Measurements from ENCODE around the gene IPO4.

Gene IPO4

DNA sequence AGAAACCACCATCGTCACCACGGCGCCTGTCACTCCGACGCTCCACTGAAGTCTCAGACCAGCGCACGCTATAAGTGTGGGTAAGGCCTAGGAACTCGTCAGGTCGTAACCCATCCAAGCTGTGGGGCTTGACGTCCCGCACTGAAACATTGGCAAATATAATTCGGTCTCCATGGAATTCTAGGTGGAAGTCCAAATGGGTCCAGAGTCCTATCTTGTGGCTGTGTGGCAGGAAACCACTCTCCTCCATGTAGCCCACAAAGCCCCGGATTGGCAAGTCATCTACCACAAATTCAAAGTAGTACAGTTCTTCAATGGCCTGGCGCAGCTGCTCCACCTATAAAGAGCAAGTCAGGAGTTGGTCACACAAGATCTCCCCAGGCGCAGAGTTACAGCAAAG lies 4.3 kb upstream of the IPO4 start:
- no peak for DNase-seq (ENCODE audit: low spot score)

- no peak for DNase-seq (ENCODE audit: low spot score)
Measured at GRCh38 chr14:24190416-24190815, 1.8 kb upstream of the IPO4 start.

- no peak for DNase-seq (ENCODE audit: low spot score)
Measured at GRCh38 chr14:24189460-24189859, 844 bp upstream of the IPO4 start.

DNA sequence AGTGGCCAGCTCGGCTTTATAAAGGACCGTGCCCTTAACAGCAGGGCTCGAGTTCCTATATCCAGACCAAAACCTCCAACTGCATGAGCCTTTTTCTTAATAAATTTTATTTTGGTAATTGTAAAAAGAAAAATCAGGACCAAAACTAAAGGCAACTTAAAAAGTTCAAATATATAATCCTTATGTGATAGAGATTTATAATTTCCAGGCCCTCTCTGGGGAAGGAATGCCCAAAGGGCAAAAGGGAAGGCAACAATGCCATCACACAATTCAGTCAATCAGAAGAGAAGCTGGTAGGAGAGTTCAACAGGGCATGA lies 401 bp upstream of the IPO4 start:
- DNase-seq (ENCODE audit: low spot score): no peak

DNA sequence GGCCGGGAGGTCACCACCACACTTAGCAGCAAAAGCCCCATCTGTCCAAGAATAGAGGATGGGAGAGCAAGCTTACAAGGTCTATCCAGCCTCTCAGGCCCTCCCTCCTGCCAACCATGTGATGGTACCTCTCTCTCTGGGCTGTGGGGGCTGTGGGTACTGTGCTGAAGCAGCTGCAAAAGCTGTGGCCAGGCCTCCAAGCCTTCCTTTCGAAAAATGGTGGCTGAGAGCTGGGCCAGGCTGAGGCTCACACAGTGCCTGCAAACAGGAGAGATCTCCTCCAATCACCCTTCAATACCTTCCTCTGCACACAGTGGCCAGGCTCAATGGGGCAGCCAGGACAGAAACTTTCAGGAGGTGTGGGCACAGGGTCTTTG lies 1.1 kb downstream of the IPO4 start:
- DNase-seq (ENCODE audit: low spot score): no peak

DNA sequence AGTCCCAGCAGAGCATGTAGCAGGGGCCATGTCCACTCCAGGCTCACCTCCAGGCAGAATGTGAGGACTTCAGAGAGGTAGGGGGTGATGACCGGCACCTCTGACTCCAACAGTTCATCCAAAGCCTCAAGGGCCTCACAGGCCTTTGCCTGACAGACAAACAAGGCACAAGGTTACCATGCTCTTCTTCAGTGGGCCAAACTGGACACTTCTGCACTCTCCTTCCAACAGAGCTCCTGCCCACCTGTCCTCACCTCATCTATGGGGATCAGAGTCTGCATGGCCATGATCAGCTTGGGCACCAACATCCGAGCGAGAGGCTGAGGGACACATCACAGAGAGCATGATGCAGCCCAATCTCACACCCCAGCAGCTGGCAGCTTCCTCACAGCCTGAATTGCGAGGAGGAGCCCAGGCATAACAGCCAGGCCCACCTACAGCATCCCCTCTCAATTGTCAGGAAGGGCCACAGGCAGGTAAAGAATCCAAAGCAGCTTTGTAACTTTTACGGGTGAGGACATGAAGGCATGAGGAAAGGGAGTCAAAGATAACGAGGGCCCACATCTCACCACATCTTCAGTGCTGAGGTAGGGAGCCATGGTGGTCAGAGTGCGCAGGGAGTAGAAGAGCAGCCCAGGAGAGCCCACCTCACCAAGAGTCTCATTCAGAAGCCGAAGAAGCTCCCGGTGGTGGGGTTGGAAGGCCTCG lies 1.6 kb downstream of the IPO4 start:
- DNase-seq (ENCODE audit: low spot score): no peak

- DNase-seq (ENCODE audit: low spot score): no peak
Measured at GRCh38 chr14:24185741-24186140, 2.9 kb downstream of the IPO4 start.

- DNase-seq (ENCODE audit: low spot score): no peak
Measured at GRCh38 chr14:24185026-24185425, 3.6 kb downstream of the IPO4 start.

DNA sequence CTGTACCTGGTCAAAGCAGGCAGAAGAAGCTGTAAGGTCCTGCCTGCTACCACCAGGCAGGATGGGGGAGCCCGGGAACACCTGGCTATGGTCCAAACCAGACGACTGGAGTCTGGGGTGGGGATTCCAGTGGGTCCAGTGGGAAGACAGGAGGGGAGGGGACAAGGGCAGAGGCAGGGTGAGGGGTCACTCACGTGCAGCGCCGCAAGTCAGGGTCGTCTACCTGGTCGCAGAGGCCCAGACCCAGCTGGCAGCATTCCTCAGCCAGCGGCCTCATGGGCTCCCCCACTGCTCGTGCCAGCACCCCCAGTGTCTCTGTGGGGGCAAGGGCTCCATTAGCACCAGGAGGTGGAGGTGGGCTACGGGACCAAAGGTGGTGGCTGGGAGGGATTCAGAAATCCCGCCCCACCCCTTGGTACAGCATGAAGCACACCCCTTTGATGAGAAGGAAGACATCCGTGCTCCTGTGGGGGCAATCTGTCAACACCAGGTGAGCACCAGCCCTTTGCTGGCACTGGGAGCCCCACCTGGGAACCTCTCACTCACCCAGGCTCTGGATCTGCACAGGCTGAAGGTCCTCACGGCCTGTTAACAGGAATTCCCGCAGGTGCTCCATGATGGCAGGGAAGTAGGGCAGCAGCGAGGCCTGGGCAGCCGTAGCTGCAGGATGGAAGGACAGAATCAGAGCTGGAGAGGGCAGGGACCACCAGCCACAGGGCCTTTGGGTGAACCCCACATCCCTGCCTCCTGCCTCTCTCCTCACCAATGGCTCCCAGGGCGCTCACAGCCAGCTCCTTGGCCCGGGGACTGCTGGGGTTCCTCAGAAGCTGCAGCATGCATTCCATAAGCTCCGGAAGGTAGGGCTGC lies 4.3 kb downstream of the IPO4 start:
- no peak for DNase-seq (ENCODE audit: low spot score)

GRCh38 chr14:24183014-24183481 lies 5.6 kb downstream of the IPO4 start:
- no peak for DNase-seq (ENCODE audit: low spot score)

GRCh38 chr14:24182110-24182882 lies 6.3 kb downstream of the IPO4 start:
- no peak for DNase-seq (ENCODE audit: low spot score)

GRCh38 chr14:24181371-24182077 lies 7.1 kb downstream of the IPO4 start:
- no peak for DNase-seq (ENCODE audit: low spot score)

DNA sequence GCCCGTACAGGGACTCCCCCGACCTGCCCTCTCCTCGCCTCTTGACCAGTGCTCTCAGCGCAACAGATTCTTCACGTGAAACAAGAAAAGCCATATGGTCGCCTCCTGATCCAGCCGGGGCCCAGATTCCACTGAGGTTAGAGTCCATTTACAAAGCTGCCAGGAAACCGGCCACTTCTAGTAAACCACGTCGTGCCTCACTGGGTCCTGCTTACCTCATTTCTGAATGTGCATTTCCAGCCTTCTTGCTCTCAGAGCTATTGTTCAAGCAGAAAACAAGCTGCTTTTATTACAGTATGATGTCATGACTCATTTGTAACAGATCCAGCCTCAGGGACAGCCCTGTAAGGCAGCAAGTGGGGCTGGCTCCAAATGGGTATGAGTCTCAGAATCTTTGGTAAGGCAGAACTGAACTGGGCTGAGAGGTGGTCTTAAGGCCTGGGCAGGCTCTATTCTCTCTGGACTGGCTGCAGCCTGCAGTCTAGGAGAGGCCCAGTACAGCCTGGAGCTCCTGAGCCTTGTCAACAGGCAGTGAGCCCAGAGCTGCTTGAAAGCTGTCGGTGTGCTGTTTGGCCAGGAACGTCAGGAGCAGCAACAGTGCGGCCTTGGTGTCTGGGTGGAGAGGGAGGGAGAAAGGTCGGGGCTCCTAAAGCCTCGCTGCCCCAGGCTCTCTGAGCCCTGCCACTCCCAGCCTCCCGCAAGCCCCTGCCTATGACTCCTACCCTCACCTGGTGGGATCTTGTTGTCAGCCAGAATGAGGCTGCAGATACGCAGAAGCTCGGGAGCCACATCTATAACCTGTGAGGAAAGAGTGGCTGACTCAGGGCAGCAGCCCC lies 8.4 kb downstream of the IPO4 start:
- peak; percentile 95 for DNase-seq (ENCODE audit: low spot score)

GRCh38 chr14:24179294-24179960 lies 9.2 kb downstream of the IPO4 start:
- no peak for DNase-seq (ENCODE audit: low spot score)

DNA sequence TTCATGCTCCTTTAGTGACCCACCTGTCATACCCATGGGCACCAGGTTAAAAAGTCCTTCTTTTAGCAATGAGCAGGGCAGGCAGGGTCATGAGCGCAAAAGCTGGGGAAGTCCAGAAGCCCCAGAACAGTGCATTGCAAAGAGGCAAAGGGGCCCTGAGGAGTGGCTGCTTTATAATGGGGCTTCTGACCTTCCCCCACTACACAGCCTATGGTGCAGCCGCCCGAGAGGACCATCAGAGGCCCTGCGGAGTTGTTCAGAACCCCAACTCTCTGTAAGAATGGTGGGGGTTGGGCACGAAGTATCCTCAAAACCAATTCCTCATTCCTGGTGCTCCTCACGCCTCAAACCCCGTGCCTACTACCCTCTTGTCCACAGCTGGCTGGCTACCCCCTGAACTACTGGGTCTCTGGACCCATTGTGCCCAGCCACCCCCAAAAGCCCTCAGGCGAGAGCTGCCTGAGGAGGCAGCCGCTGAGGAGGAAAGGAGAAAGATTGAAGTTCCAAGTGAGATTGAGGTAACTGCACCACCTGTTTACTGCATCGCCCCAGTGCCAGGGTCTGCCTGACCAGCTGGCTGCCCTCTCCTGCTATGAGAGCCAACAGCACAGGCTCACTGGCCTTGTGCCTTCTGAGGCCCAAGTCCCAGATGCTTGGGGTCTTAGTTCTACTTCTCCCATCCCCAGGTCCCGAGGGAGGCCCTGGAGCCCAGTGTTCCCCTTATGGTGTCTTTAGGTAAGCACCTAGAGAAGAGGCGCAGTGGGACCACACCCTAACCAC lies 10.0 kb downstream of the IPO4 start:
- no peak for DNase-seq (ENCODE audit: low spot score)

GRCh38 chr14:24177891-24178290 lies 10.7 kb downstream of the IPO4 start:
- DNase-seq (ENCODE audit: low spot score): no peak

- no peak for DNase-seq (ENCODE audit: low spot score)
Measured at GRCh38 chr14:24177041-24177825, 11.4 kb downstream of the IPO4 start.

GRCh38 chr14:24176599-24176998 lies 12.0 kb downstream of the IPO4 start:
- DNase-seq (ENCODE audit: low spot score): no peak

DNA sequence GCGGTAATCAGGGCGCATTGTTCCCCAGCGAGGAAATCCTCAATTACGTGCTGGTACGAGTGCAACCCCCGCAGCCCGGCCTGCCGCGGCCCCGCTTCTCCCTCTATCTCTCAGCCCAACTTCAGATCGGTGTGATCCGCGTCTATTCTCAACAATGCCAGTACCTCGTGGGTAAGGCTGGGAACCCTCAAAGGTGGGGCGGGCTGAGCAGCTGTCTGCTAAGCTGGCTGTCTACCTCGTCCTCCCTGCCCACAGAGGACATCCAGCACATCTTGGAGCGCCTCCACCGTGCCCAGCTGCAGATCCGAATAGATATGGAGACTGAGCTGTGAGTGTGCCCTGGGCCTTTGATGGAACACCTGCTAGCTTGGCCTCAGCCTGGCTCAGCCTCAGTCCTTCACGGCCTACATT lies 15.7 kb downstream of the IPO4 start:
- DNase-seq (ENCODE audit: low spot score): no peak
